Stimulated activated naive B cell treated with anti-CD40 and anti-IgM and Interleukin-4, amounts not matched to agents 10 μg/mL and 1 μg/mL and 100 μg/mL, for 72 hours (primary cell): ENCODE data around the gene MBP.

Experiments used
- ATAC-seq, 2 donors: fragments of 150-1000 bp; cut with Tn5 transposase; replicated peaks; 2 replicates each; pipeline ENCODE4 v1.10.0; 2021; ENCODE audit warnings: moderate library complexity in 1 of 2
- DNase-seq: peaks from one replicate; pipeline ENCODE4 v3.0.0; 2021
- H3K27ac Mint-ChIP-seq: one replicate; pipeline ENCODE4 v1.8.0; 2022; ENCODE audit warnings: mild to moderate bottlenecking, mixed read lengths
- H3K27me3 Mint-ChIP-seq, 2 donors: one replicate each; pipeline ENCODE4 v1.8.0; 2022; ENCODE audit warnings: mixed read lengths in 2 of 2
- H3K36me3 Mint-ChIP-seq, 2 donors: one replicate each; pipeline ENCODE4 v1.8.0; 2022; ENCODE audit warnings: mixed read lengths in 2 of 2, mild to moderate bottlenecking in 1 of 2
- H3K4me1 Mint-ChIP-seq, 2 donors: one replicate each; pipeline ENCODE4 v1.8.0; 2022; ENCODE audit warnings: mixed read lengths in 2 of 2, mild to moderate bottlenecking in 1 of 2
- H3K4me3 Mint-ChIP-seq, 2 donors: one replicate each; pipeline ENCODE4 v1.8.0; 2022; ENCODE audit warnings: mild to moderate bottlenecking in 2 of 2, mixed read lengths in 2 of 2, moderate library complexity in 1 of 2
- H3K9me3 Mint-ChIP-seq, 2 donors: one replicate each; pipeline ENCODE4 v1.8.0; 2022; ENCODE audit warnings: mixed read lengths in 2 of 2, mild to moderate bottlenecking in 1 of 2

The MBP gene

GRCh38 chr18:77144451-77145118 is 12.0 kb upstream of the MBP start:
- DNase-seq (no peak), ATAC-seq (no peak)
- peaks cover 5 to 19% of the 10 kb centered on the region in 2 donors for H3K36me3 Mint-ChIP-seq
- no peak overlapping the region for H3K27ac Mint-ChIP-seq
- no peaks in the 10 kb centered on the region for H3K27me3 Mint-ChIP-seq
- H3K4me3 Mint-ChIP-seq, result no peak overlapping the region
- peaks cover 35 to 49% of the 10 kb centered on the region in 2 donors for H3K4me1 Mint-ChIP-seq
- H3K9me3 Mint-ChIP-seq, result peaks cover 14 to 15% of the 10 kb centered on the region in 2 donors

GRCh38 chr18:77144046-77144445 is 11.5 kb upstream of the MBP start:
- H3K9me3 Mint-ChIP-seq, result peaks cover 14 to 15% of the 10 kb centered on the region in 2 donors
- DNase-seq (no peak), ATAC-seq (no peak)
- H3K27me3 Mint-ChIP-seq, result no peaks in the 10 kb centered on the region
- H3K4me3 Mint-ChIP-seq, result no peak overlapping the region
- H3K36me3 Mint-ChIP-seq, result peaks cover 5 to 19% of the 10 kb centered on the region in 2 donors
- H3K27ac Mint-ChIP-seq, result no peak overlapping the region
- H3K4me1 Mint-ChIP-seq, result peaks cover 36 to 51% of the 10 kb centered on the region in 2 donors

- ATAC-seq, result no peak
- H3K36me3 Mint-ChIP-seq, result peaks cover 5 to 19% of the 10 kb centered on the region in 2 donors
- H3K4me1 Mint-ChIP-seq, result peaks cover 34 to 48% of the 10 kb centered on the region in 2 donors
- H3K9me3 Mint-ChIP-seq, result peaks cover 14 to 15% of the 10 kb centered on the region in 2 donors
- no peak for DNase-seq
- H3K27me3 Mint-ChIP-seq, result no peaks in the 10 kb centered on the region
- no peak overlapping the region for H3K27ac Mint-ChIP-seq
- no peak overlapping the region for H3K4me3 Mint-ChIP-seq
Measured at GRCh38 chr18:77143196-77143595, 10.6 kb upstream of the MBP start.

GRCh38 chr18:77141401-77142118 is 9.0 kb upstream of the MBP start:
- Mint-ChIP-seq H3K4me1 (peaks cover 27 to 32% of the 10 kb centered on the region in 2 donors), H3K4me3 (no peak overlapping the region), H3K9me3 (peaks cover 12 to 14% of the 10 kb centered on the region in 2 donors), H3K27me3 (no peaks in the 10 kb centered on the region), H3K36me3 (peaks cover 5 to 19% of the 10 kb centered on the region in 2 donors), H3K27ac (no peak overlapping the region)
- DNase-seq, result no peak
- no peak for ATAC-seq

GRCh38 chr18:77140439-77141109 is 8.0 kb upstream of the MBP start:
- Mint-ChIP-seq H3K4me1 (peaks cover 21 to 22% of the 10 kb centered on the region in 2 donors), H3K27ac (peak overlapping the region; percentile 78), H3K36me3 (peaks cover 5 to 19% of the 10 kb centered on the region in 2 donors), H3K9me3 (peaks cover 12 to 14% of the 10 kb centered on the region in 2 donors), H3K4me3 (no peak overlapping the region), H3K27me3 (no peaks in the 10 kb centered on the region)
- peak; percentile 80 to 81 for ATAC-seq
- DNase-seq, result no peak

- Mint-ChIP-seq H3K9me3 (peaks cover 12 to 14% of the 10 kb centered on the region in 2 donors), H3K27ac (peak overlapping the region; percentile 78), H3K4me1 (peaks cover 20 to 22% of the 10 kb centered on the region in 2 donors), H3K4me3 (peak overlapping the region in 1 of 2 donors; percentile 19), H3K36me3 (peaks cover 5 to 18% of the 10 kb centered on the region in 2 donors), H3K27me3 (no peaks in the 10 kb centered on the region)
- no peak for DNase-seq
- ATAC-seq, result peak; percentile 24 to 63
Measured at GRCh38 chr18:77140030-77140429, 7.4 kb upstream of the MBP start.

- Mint-ChIP-seq H3K27me3 (no peaks in the 10 kb centered on the region), H3K36me3 (peaks cover 2 to 14% of the 10 kb centered on the region in 2 donors), H3K4me1 (peaks cover 21 to 24% of the 10 kb centered on the region in 2 donors), H3K27ac (peak overlapping the region; percentile 78), H3K9me3 (peaks cover 11 to 12% of the 10 kb centered on the region in 2 donors), H3K4me3 (no peak overlapping the region)
- no peak for DNase-seq
- no peak for ATAC-seq
Measured at GRCh38 chr18:77139619-77140018, 7.0 kb upstream of the MBP start.

GRCh38 chr18:77138270-77138669 is 5.7 kb upstream of the MBP start:
- Mint-ChIP-seq H3K4me3 (no peak overlapping the region), H3K27ac (no peak overlapping the region), H3K9me3 (peaks cover 7 to 9% of the 10 kb centered on the region in 2 donors), H3K36me3 (peaks cover 0 to 9% of the 10 kb centered on the region in 2 donors), H3K4me1 (peaks cover 28 to 37% of the 10 kb centered on the region in 2 donors), H3K27me3 (no peaks in the 10 kb centered on the region)
- ATAC-seq (no peak), DNase-seq (no peak)

- no peak for ATAC-seq
- Mint-ChIP-seq H3K4me1 (peaks cover 28 to 41% of the 10 kb centered on the region in 2 donors), H3K27me3 (no peaks in the 10 kb centered on the region)
Measured at GRCh38 chr18:77137851-77138250, 5.3 kb upstream of the MBP start.

GRCh38 chr18:77136871-77137665 is 4.5 kb upstream of the MBP start:
- DNase-seq (no peak), ATAC-seq (no peak)
- H3K4me1 Mint-ChIP-seq, result peaks cover 28 to 42% of the 10 kb centered on the region in 2 donors
- H3K36me3 Mint-ChIP-seq, result peaks cover 0 to 2% of the 10 kb centered on the region in 2 donors
- peaks cover 0 to 2% of the 10 kb centered on the region in 2 donors for H3K9me3 Mint-ChIP-seq
- H3K4me3 Mint-ChIP-seq, result no peak overlapping the region
- H3K27me3 Mint-ChIP-seq, result no peaks in the 10 kb centered on the region
- no peak overlapping the region for H3K27ac Mint-ChIP-seq

More at GRCh38 chr18:77137851-77138250, 5.3 kb upstream of the MBP start:
- H3K4me3 Mint-ChIP-seq, result no peak overlapping the region
- H3K9me3 Mint-ChIP-seq, result peaks cover 7 to 9% of the 10 kb centered on the region in 2 donors
- no peak overlapping the region for H3K27ac Mint-ChIP-seq
- peaks cover 0 to 9% of the 10 kb centered on the region in 2 donors for H3K36me3 Mint-ChIP-seq
- DNase-seq, result no peak

- H3K27ac Mint-ChIP-seq, result no peak overlapping the region
- ATAC-seq, result no peak
- H3K9me3 Mint-ChIP-seq, result no peaks in the 10 kb centered on the region
- H3K27me3 Mint-ChIP-seq, result no peaks in the 10 kb centered on the region
- no peak overlapping the region for H3K4me3 Mint-ChIP-seq
- no peak for DNase-seq
- peaks cover 24 to 41% of the 10 kb centered on the region in 2 donors for H3K4me1 Mint-ChIP-seq
- peaks cover 1 to 2% of the 10 kb centered on the region in 2 donors for H3K36me3 Mint-ChIP-seq
Measured at GRCh38 chr18:77136076-77136718, 3.6 kb upstream of the MBP start.

GRCh38 chr18:77135339-77136075 is 2.9 kb upstream of the MBP start:
- Mint-ChIP-seq H3K4me3 (no peak overlapping the region), H3K27ac (no peak overlapping the region), H3K27me3 (no peaks in the 10 kb centered on the region), H3K36me3 (peaks cover 6 to 9% of the 10 kb centered on the region in 2 donors), H3K4me1 (peaks cover 22 to 41% of the 10 kb centered on the region in 2 donors), H3K9me3 (no peaks in the 10 kb centered on the region)
- ATAC-seq (no peak), DNase-seq (no peak)

- Mint-ChIP-seq H3K27ac (no peak overlapping the region), H3K36me3 (peaks cover 14% of the 10 kb centered on the region in 2 donors), H3K9me3 (no peaks in the 10 kb centered on the region), H3K4me3 (no peak overlapping the region), H3K4me1 (peaks cover 18 to 41% of the 10 kb centered on the region in 2 donors), H3K27me3 (no peaks in the 10 kb centered on the region)
- ATAC-seq (no peak), DNase-seq (no peak)
Measured at GRCh38 chr18:77134611-77135010, 2.0 kb upstream of the MBP start.
